ENCODE results near the gene RITA1. TPM values are rescaled to one million over a fixed set of nuclear protein-coding genes. Genes with fewer than 3 reads are reported as not detected.

The RITA1 gene
- total RNA-seq, 1 experiment from 2014 or later = 33.6 TPM

- CTCF ChIA-PET = no interaction called here
- Histone ChIP-seq H3K9me3 (no peaks in the 10 kb centered on the region; the same call in 1 of the 2 replicates), H3K36me3 (ENCODE audit: control insufficient read depth, insufficient read depth, low read length) (no peaks in the 10 kb centered on the region), H3K4me3 (ENCODE audit: low read depth, low read length) (no peak overlapping the region), H3K27me3 (replicated peaks; ENCODE audit: control insufficient read depth, insufficient read depth, low read length) (no peaks in the 10 kb centered on the region), H3K4me1 (0 out of 2 replicates have a peak, but pooled peaks cover 4% of the 10 kb centered on the region)
- peaks cover 5% of the 10 kb centered on the region for H3K36me3 Mint-ChIP-seq (ENCODE audit: insufficient read depth, unreplicated experiment)
- H3K4me3 Mint-ChIP-seq (ENCODE audit: unreplicated experiment) = no peak overlapping the region
- H3K27me3 Mint-ChIP-seq (ENCODE audit: insufficient read depth, unreplicated experiment) = no peaks in the 10 kb centered on the region
- H3K27ac Mint-ChIP-seq (ENCODE audit: unreplicated experiment) = no peak overlapping the region
- no peaks in the 10 kb centered on the region for H3K4me1 Mint-ChIP-seq (ENCODE audit: low read depth, unreplicated experiment)
- intact Hi-C loops (cut with micrococcal nuclease; ENCODE audit: unreplicated experiment) = no loop called here
- POLR2A ChIA-PET = no interaction called here
- no peak for DNase-seq
- H3K9me3 Mint-ChIP-seq (ENCODE audit: unreplicated experiment) = no peaks in the 10 kb centered on the region
- BruUV-seq (replicated peaks) = no TSS peak
- no peak for TF ChIP-seq CTCF (IDR thresholded peaks at IDR 0.05; ENCODE audit: insufficient read depth in 1 of 2, low read depth in 1 of 2, low read length in 1 of 2, severe bottlenecking in 1 of 2, unreplicated experiment in 1 of 2)
Measured at GRCh38 chr12:113216027-113216426, 30.5 kb downstream of the RITA1 start.

GRCh38 chr12:113220593-113221180 lies 35.2 kb downstream of the RITA1 start:
- intact Hi-C loops (cut with micrococcal nuclease; ENCODE audit: unreplicated experiment) = loop anchor here (1.0 kb wide), 1 partner anchor 10 kb away; no protein-coding TSS in a partner anchor
- ChIA-PET CTCF (no interaction called here), POLR2A (interaction anchor here (1.0 to 3.7 kb wide), 3 partner anchors 10 to 25 kb away, joined by 5 to 42 read pairs (median 38); no protein-coding TSS in a partner anchor)
- Histone ChIP-seq H3K27me3 (replicated peaks; ENCODE audit: control insufficient read depth, insufficient read depth, low read length) (no peaks in the 10 kb centered on the region), H3K36me3 (ENCODE audit: control insufficient read depth, insufficient read depth, low read length) (no peaks in the 10 kb centered on the region), H3K9me3 (no peaks in the 10 kb centered on the region), H3K4me3 (ENCODE audit: low read depth, low read length) (peak overlapping the region; percentile 73), H3K4me1 (peaks cover 16% of the 10 kb centered on the region; the same call in 1 of the 2 replicates)
- DNase-seq = no peak
- Mint-ChIP-seq H3K4me3 (ENCODE audit: unreplicated experiment) (peak overlapping the region; percentile 79), H3K36me3 (ENCODE audit: insufficient read depth, unreplicated experiment) (peaks cover 22% of the 10 kb centered on the region), H3K4me1 (ENCODE audit: low read depth, unreplicated experiment) (no peaks in the 10 kb centered on the region), H3K9me3 (ENCODE audit: unreplicated experiment) (no peaks in the 10 kb centered on the region), H3K27ac (ENCODE audit: unreplicated experiment) (peak overlapping the region; percentile 83), H3K27me3 (ENCODE audit: insufficient read depth, unreplicated experiment) (no peaks in the 10 kb centered on the region)
- TF ChIP-seq CTCF (IDR thresholded peaks at IDR 0.05; ENCODE audit: insufficient read depth in 1 of 2, low read depth in 1 of 2, low read length in 1 of 2, severe bottlenecking in 1 of 2, unreplicated experiment in 1 of 2) = no peak
- BruUV-seq (replicated peaks) = TSS peak; percentile 40

GRCh38 chr12:113221181-113221996 lies 35.9 kb downstream of the RITA1 start, which contains the start of gene TPCN1:
Gene TPCN1 (plus strand): TSS chr12:113221464. CDS start chr12:113226853, 5,389 bp downstream.
- no peaks in the 10 kb centered on the region for H3K27me3 Mint-ChIP-seq (ENCODE audit: insufficient read depth, unreplicated experiment)
- no peak for TF ChIP-seq CTCF (IDR thresholded peaks at IDR 0.05; ENCODE audit: insufficient read depth in 1 of 2, low read depth in 1 of 2, low read length in 1 of 2, severe bottlenecking in 1 of 2, unreplicated experiment in 1 of 2)
- H3K36me3 Mint-ChIP-seq (ENCODE audit: insufficient read depth, unreplicated experiment) = peaks cover 22% of the 10 kb centered on the region
- H3K9me3 Mint-ChIP-seq (ENCODE audit: unreplicated experiment) = no peaks in the 10 kb centered on the region
- no peaks in the 10 kb centered on the region for H3K36me3 ChIP-seq (ENCODE audit: control insufficient read depth, insufficient read depth, low read length)
- intact Hi-C loops (cut with micrococcal nuclease; ENCODE audit: unreplicated experiment) = loop anchor here (1.0 kb wide), 1 partner anchor 9 kb away; no protein-coding TSS in a partner anchor
- no TSS peak for BruUV-seq (replicated peaks)
- H3K27me3 ChIP-seq (replicated peaks; ENCODE audit: control insufficient read depth, insufficient read depth, low read length) = no peaks in the 10 kb centered on the region
- peak; percentile 99 for DNase-seq
- H3K4me1 Mint-ChIP-seq (ENCODE audit: low read depth, unreplicated experiment) = no peaks in the 10 kb centered on the region
- H3K27ac Mint-ChIP-seq (ENCODE audit: unreplicated experiment) = peak within 1 kb of the TSS; percentile 83
- no peaks in the 10 kb centered on the region for H3K9me3 ChIP-seq
- H3K4me1 ChIP-seq = peaks cover 16% of the 10 kb centered on the region; the same call in 1 of the 2 replicates
- H3K4me3 ChIP-seq (ENCODE audit: low read depth, low read length) = peak within 1 kb of the TSS; percentile 73
- peak within 1 kb of the TSS; percentile 79 for H3K4me3 Mint-ChIP-seq (ENCODE audit: unreplicated experiment)
- POLR2A ChIA-PET = interaction anchor here (0.6 to 3.7 kb wide), 11 partner anchors 9 to 114 kb away, joined by 3 to 42 read pairs (median 6); partner anchors contain the start of gene SLC8B1
- CTCF ChIA-PET = interaction anchor here (0.6 kb wide), 2 partner anchors 114 to 718 kb away, joined by 3 to 5 read pairs; partner anchors contain the start of gene SLC8B1
